HEK293 (cell line): ENCODE results near the gene LSM5.

Source experiments
- CTCF ChIA-PET: fragments of 350-600 bp; formaldehyde crosslinking; extraction: SDS; loops from one replicate; lab custom pipeline; 2021; ENCODE audit warnings: antibody characterized with exemption; lab: Yijun Ruan, JAX
- POLR2A ChIA-PET: fragments of 300-600 bp; formaldehyde crosslinking; extraction: SDS; loops from one replicate; lab custom pipeline; 2020; ENCODE audit warnings: antibody characterized with exemption, inconsistent platforms; lab: Yijun Ruan, JAX
- H3K27ac ChIP-seq: fragments of 200-500 bp; sonication (Bioruptor generic); 2 replicates; pipeline ENCODE4 v1.5.1; 2014; ENCODE audit warnings: low read depth, low read length, control low read depth, inconsistent platforms; ENCODE audit errors: extremely low read depth
- H3K36me3 ChIP-seq, 2 experiments: fragments of 200-500 bp in 1 of 2; sonication (Bioruptor generic) in 1 of 2; 1 replicate in 1 of 2; 2 replicates in 1 of 2; pipeline ENCODE4 v1.5.1; 2014 to 2017; ENCODE audit warnings: inconsistent platforms in 2 of 2, low read length in 2 of 2; ENCODE audit not compliant: control insufficient read depth in 2 of 2, insufficient read depth in 1 of 2
- H3K4me1 ChIP-seq: fragments of 200-500 bp; sonication (Bioruptor generic); 2 replicates; pipeline ENCODE4 v1.5.1; 2014; ENCODE audit warnings: mild to moderate bottlenecking, low read length, inconsistent platforms; ENCODE audit not compliant: control insufficient read depth, insufficient read depth
- H3K4me3 ChIP-seq: 2 replicates; pipeline ENCODE4 v1.5.1; 2011; ENCODE audit warnings: low read depth, mild to moderate bottlenecking, control low read depth, low read length, moderate library complexity
- H3K9me3 ChIP-seq: fragments of 200-500 bp; sonication (Bioruptor generic); 2 replicates; pipeline ENCODE4 v1.5.1; 2014; ENCODE audit warnings: low read depth, low read length, inconsistent platforms; ENCODE audit not compliant: control insufficient read depth, insufficient read depth
- KLF7 ChIP-seq: fragments of 450-650 bp; formaldehyde crosslinking; IDR thresholded peaks from 2 replicates; pipeline ENCODE4 v1.5.1; 2016; ENCODE audit warnings: missing biosample characterization, missing genetic modification characterization, borderline replicate concordance
- YY2 ChIP-seq: fragments of 450-650 bp; formaldehyde crosslinking; IDR thresholded peaks from 2 replicates; pipeline ENCODE4 v1.5.1; 2016; ENCODE audit warnings: missing biosample characterization, missing genetic modification characterization
- ZBTB17 ChIP-seq: fragments of 450-650 bp; formaldehyde crosslinking; IDR thresholded peaks from 2 replicates; pipeline ENCODE4 v1.5.1; 2016; ENCODE audit warnings: missing biosample characterization, missing genetic modification characterization
- ZBTB20 ChIP-seq: fragments of 450-650 bp; formaldehyde crosslinking; IDR thresholded peaks from 2 replicates; pipeline ENCODE4 v1.5.1; 2016; ENCODE audit warnings: missing biosample characterization, missing genetic modification characterization
- ZFP41 ChIP-seq: fragments of 450-650 bp; formaldehyde crosslinking; IDR thresholded peaks from 2 replicates; pipeline ENCODE4 v1.5.1; 2016; ENCODE audit warnings: missing biosample characterization, missing genetic modification characterization, borderline replicate concordance
- ZNF121 ChIP-seq: fragments of 450-650 bp; formaldehyde crosslinking; IDR thresholded peaks from 2 replicates; pipeline ENCODE4 v1.5.1; 2016; ENCODE audit warnings: missing biosample characterization, missing genetic modification characterization
- ZNF157 ChIP-seq: fragments of 450-650 bp; formaldehyde crosslinking; IDR thresholded peaks from 2 replicates; pipeline ENCODE4 v1.5.1; 2016; ENCODE audit warnings: missing biosample characterization, missing genetic modification characterization
- ZNF211 ChIP-seq: fragments of 450-650 bp; formaldehyde crosslinking; IDR thresholded peaks from 2 replicates; pipeline ENCODE4 v1.5.1; 2016; ENCODE audit warnings: low read depth, missing biosample characterization, missing genetic modification characterization
- ZNF24 ChIP-seq: fragments of 450-650 bp; formaldehyde crosslinking; IDR thresholded peaks from 2 replicates; pipeline ENCODE4 v1.5.1; 2016; ENCODE audit warnings: missing biosample characterization, missing genetic modification characterization
- ZNF248 ChIP-seq: fragments of 450-650 bp; formaldehyde crosslinking; IDR thresholded peaks from 2 replicates; pipeline ENCODE4 v1.5.1; 2017; ENCODE audit warnings: missing biosample characterization, missing genetic modification characterization
- ZNF274 ChIP-seq, 2 experiments: fragments of 200-500 bp in 1 of 2; fragments of 450-650 bp in 1 of 2; sonication (Bioruptor generic) in 1 of 2; formaldehyde crosslinking in 1 of 2; IDR thresholded peaks; 2 replicates each; pipeline versions ENCODE4 v1.5.1 to v1.6.1; 2014 to 2016; ENCODE audit warnings: borderline replicate concordance in 1 of 2, inconsistent platforms in 1 of 2, low read length in 1 of 2, missing biosample characterization in 1 of 2, missing genetic modification characterization in 1 of 2
- ZNF292 ChIP-seq: fragments of 450-650 bp; formaldehyde crosslinking; IDR thresholded peaks from 2 replicates; pipeline ENCODE4 v1.5.1; 2016; ENCODE audit warnings: low read depth, missing biosample characterization, missing genetic modification characterization, borderline replicate concordance
- ZNF350 ChIP-seq: fragments of 450-650 bp; formaldehyde crosslinking; IDR thresholded peaks from 2 replicates; pipeline ENCODE4 v1.5.0; 2017; ENCODE audit warnings: missing biosample characterization, mild to moderate bottlenecking, missing genetic modification characterization
- ZNF37A ChIP-seq: fragments of 450-650 bp; IDR thresholded peaks from 2 replicates; pipeline ENCODE4 v1.5.1; 2018; ENCODE audit warnings: missing biosample characterization, missing genetic modification characterization
- ZNF433 ChIP-seq: fragments of 450-650 bp; formaldehyde crosslinking; IDR thresholded peaks from 2 replicates; pipeline ENCODE4 v1.5.1; 2016; ENCODE audit warnings: missing biosample characterization, missing genetic modification characterization, low read depth
- ZNF510 ChIP-seq: fragments of 450-650 bp; formaldehyde crosslinking; IDR thresholded peaks from 2 replicates; pipeline ENCODE4 v1.5.1; 2018; ENCODE audit warnings: mild to moderate bottlenecking, missing genetic modification characterization, missing biosample characterization; ENCODE audit not compliant: insufficient replicate concordance
- ZNF560 ChIP-seq: fragments of 450-650 bp; formaldehyde crosslinking; IDR thresholded peaks from 2 replicates; pipeline ENCODE4 v1.5.1; 2017; ENCODE audit warnings: missing biosample characterization, missing genetic modification characterization, borderline replicate concordance
- ZNF585B ChIP-seq: fragments of 450-650 bp; formaldehyde crosslinking; IDR thresholded peaks from 2 replicates; pipeline ENCODE4 v1.5.1; 2016; ENCODE audit warnings: missing biosample characterization, missing genetic modification characterization
- ZNF624 ChIP-seq: fragments of 450-650 bp; formaldehyde crosslinking; IDR thresholded peaks from 2 replicates; pipeline ENCODE4 v1.5.1; 2017; ENCODE audit warnings: missing biosample characterization, missing genetic modification characterization
- ZNF677 ChIP-seq: fragments of 450-650 bp; IDR thresholded peaks from 2 replicates; pipeline ENCODE4 v1.5.0; 2018; ENCODE audit warnings: missing biosample characterization, mild to moderate bottlenecking, missing genetic modification characterization, moderate library complexity
- ZXDB ChIP-seq: fragments of 450-650 bp; formaldehyde crosslinking; IDR thresholded peaks from 2 replicates; pipeline ENCODE4 v1.5.1; 2016; ENCODE audit warnings: missing biosample characterization, missing genetic modification characterization
- TF ChIP-seq, protein P1 (sequence below): fragments of 450-650 bp; IDR thresholded peaks from 2 replicates; pipeline ENCODE4 v1.5.1; 2018; ENCODE audit warnings: missing biosample characterization, missing genetic modification characterization
- TF ChIP-seq, protein P2 (sequence below): fragments of 450-650 bp; formaldehyde crosslinking; IDR thresholded peaks from 2 replicates; pipeline ENCODE4 v1.5.1; 2016; ENCODE audit warnings: missing biosample characterization, missing genetic modification characterization
- TF ChIP-seq, protein P3 (sequence below): fragments of 450-650 bp; formaldehyde crosslinking; IDR thresholded peaks from 2 replicates; pipeline ENCODE4 v1.5.1; 2017; ENCODE audit warnings: missing biosample characterization, missing genetic modification characterization

Gene LSM5

DNA sequence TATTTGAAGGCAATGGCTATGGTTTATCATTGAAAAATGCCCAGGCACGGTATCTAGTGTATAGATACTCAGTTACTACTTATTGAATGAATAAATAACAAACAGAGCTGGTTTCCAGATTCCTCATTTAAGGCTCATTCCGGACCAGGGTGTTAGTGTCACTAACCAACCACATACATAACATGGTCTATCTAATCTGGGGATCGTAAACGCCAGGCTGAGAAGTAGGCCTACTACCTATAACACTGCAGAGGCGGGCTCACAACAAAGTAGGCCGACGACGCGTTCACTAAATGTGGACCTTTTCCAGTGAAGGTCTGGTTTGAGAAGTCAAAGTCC lies 423 bp downstream of the LSM5 start:
- POLR2A ChIA-PET = interaction anchor here (0.6 to 1.2 kb wide), 3 partner anchors 16 to 1863 kb away, joined by 3 to 4 read pairs (median 3); partner anchors contain the start of gene RP9
- H3K27ac ChIP-seq = peak overlapping the region; percentile 71
- peaks cover 3% of the 10 kb centered on the region; the same call in 1 of the 2 replicates for H3K4me1 ChIP-seq
- peak overlapping the region; percentile 87 for H3K4me3 ChIP-seq
- H3K9me3 ChIP-seq = no peaks in the 10 kb centered on the region
- H3K36me3 ChIP-seq = peaks cover 32 to 34% of the 10 kb centered on the region in 2 experiments
- no peak for TF ChIP-seq ZNF624 (tag by site-specific recombination)
- CTCF ChIA-PET = interaction anchor here (0.7 to 2.5 kb wide), 3 partner anchors 10 to 280 kb away, joined by 7 to 14 read pairs (median 7); no protein-coding TSS in a partner anchor

DNA sequence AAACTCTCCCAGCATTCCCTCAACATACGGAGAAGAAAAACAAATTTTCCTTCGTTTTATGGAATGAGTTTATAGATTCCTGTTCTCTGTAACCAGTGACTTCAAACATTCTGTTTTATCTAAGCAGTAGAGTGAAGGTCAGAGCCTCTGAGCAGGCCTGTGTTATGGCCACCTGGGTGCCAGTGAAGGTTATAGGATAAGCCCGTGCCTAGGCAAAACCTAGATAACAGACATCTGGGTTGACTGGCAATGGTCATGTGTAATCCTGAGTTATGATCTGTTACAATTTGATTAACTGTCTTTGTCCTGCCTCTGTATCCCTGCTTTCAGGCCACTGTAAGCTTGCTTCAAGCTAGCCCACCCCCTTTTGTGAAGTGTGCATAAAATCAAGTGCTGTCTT lies 8.3 kb downstream of the LSM5 start:
- no peak for TF ChIP-seq ZBTB20 (tag by site-specific recombination)
- no peak for TF ChIP-seq ZNF585B (tag by site-specific recombination)
- TF ChIP-seq, protein P1, sequence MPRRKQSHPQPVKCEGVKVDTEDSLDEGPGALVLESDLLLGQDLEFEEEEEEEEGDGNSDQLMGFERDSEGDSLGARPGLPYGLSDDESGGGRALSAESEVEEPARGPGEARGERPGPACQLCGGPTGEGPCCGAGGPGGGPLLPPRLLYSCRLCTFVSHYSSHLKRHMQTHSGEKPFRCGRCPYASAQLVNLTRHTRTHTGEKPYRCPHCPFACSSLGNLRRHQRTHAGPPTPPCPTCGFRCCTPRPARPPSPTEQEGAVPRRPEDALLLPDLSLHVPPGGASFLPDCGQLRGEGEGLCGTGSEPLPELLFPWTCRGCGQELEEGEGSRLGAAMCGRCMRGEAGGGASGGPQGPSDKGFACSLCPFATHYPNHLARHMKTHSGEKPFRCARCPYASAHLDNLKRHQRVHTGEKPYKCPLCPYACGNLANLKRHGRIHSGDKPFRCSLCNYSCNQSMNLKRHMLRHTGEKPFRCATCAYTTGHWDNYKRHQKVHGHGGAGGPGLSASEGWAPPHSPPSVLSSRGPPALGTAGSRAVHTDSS = no peak
- TF ChIP-seq ZBTB17 (tag by site-specific recombination) = no peak
- no peak for TF ChIP-seq YY2 (tag by site-specific recombination)
- TF ChIP-seq ZNF350 = no peak
- TF ChIP-seq ZFP41 = no peak
- TF ChIP-seq ZNF624 (tag by site-specific recombination) = no peak
- no peak for TF ChIP-seq ZNF433 (tag by site-specific recombination)
- CTCF ChIA-PET = interaction anchor here (1.1 kb wide), 1 partner anchor 269 kb away, joined by 3 read pairs; no protein-coding TSS in a partner anchor

DNA sequence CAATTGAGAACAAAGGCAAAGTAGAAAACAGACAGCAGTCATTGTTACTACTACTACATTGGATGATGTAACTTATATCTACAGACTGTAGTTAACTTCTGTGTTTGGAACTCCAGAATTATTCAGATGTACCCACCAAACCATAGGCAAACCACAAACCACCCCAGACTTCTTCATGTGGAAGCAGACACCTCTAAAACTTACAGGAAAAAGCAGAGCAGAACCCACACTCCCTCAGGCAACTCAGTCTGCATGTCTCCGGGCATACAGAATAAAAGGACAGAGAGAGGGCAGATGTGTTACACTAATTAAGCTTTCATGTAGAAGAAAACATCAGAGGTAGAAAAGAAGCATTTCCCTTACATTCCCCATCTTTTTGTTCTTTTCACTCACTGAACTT lies 9.0 kb downstream of the LSM5 start:
- ChIA-PET POLR2A (no interaction called here), CTCF (interaction anchor here (2.7 to 3.1 kb wide), 2 partner anchors 269 to 274 kb away, joined by 30 to 52 read pairs; no protein-coding TSS in a partner anchor)
- Histone ChIP-seq H3K27ac (no peak overlapping the region), H3K36me3 (peaks cover 8 to 9% of the 10 kb centered on the region in 2 experiments), H3K4me3 (no peak overlapping the region)
- no peak for TF ChIP-seq ZNF121 (tag by site-specific recombination)
- no peak for TF ChIP-seq ZNF677 (tag by site-specific recombination)
- TF ChIP-seq, protein P2, sequence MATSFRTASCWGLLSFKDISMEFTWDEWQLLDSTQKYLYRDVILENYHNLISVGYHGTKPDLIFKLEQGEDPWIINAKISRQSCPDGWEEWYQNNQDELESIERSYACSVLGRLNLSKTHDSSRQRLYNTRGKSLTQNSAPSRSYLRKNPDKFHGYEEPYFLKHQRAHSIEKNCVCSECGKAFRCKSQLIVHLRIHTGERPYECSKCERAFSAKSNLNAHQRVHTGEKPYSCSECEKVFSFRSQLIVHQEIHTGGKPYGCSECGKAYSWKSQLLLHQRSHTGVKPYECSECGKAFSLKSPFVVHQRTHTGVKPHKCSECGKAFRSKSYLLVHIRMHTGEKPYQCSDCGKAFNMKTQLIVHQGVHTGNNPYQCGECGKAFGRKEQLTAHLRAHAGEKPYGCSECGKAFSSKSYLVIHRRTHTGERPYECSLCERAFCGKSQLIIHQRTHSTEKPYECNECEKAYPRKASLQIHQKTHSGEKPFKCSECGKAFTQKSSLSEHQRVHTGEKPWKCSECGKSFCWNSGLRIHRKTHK = no peak
- TF ChIP-seq, all 188 proteins: peak for 0
- Histone ChIP-seq H3K4me1 (no peaks in the 10 kb centered on the region), H3K9me3 (no peaks in the 10 kb centered on the region)

More for the DNA sequence above, 8.3 kb downstream of the LSM5 start:
- POLR2A ChIA-PET = no interaction called here
- no peaks in the 10 kb centered on the region for H3K9me3 ChIP-seq
- H3K36me3 ChIP-seq = peaks cover 15 to 16% of the 10 kb centered on the region in 2 experiments
- H3K27ac ChIP-seq = no peak overlapping the region
- no peak overlapping the region for H3K4me3 ChIP-seq
- H3K4me1 ChIP-seq = no peaks in the 10 kb centered on the region

DNA sequence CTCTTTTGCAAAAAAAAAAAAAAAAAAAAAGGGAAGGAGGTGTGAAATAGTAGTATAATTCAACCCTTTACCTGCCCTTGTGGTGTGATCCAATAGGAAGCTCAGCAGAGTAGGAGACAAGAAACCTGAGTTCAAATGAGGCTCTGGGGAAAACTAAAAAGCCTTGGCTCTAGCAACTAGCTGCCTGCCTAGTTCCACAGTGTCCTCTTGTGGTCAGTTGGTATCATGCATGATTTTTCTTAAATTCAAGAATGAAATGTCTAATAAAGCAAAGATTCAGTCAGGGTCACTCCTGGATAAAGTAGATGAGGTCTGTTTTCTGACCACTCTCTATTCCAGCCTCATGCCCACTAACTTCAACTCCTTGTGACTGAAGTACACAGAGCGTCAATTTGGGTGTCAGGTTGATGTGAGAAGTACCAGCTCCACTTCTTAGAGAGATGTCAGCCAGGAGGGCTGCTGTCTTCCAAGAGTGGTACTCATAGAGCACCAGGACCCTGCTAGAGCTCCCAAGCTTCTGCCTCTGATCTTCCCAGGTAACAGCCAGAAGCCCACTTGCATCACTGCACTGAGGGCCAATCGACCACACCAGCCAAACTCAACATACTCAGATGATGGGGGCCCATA lies 10.5 kb downstream of the LSM5 start:
- Histone ChIP-seq H3K4me3 (no peak overlapping the region), H3K9me3 (no peaks in the 10 kb centered on the region), H3K36me3 (peaks cover 0 to under 1% of the 10 kb centered on the region in 2 experiments; a peak in 2 of 3 replicates), H3K4me1 (no peaks in the 10 kb centered on the region), H3K27ac (no peak overlapping the region)
- CTCF ChIA-PET = interaction anchor here (0.5 to 3.1 kb wide), 35 partner anchors 9 to 1501 kb away, joined by 3 to 52 read pairs (median 3); partner anchors contain the start of gene LSM5
- POLR2A ChIA-PET = no interaction called here
- TF ChIP-seq ZXDB = no peak
- no peak for TF ChIP-seq ZNF510 (tag by site-specific recombination)
- no peak for TF ChIP-seq ZNF157 (tag by site-specific recombination)
- TF ChIP-seq KLF7 (tag by site-specific recombination) = no peak
- TF ChIP-seq ZNF211 (tag by site-specific recombination) = no peak
- TF ChIP-seq ZNF248 = no peak
- TF ChIP-seq, protein P3, sequence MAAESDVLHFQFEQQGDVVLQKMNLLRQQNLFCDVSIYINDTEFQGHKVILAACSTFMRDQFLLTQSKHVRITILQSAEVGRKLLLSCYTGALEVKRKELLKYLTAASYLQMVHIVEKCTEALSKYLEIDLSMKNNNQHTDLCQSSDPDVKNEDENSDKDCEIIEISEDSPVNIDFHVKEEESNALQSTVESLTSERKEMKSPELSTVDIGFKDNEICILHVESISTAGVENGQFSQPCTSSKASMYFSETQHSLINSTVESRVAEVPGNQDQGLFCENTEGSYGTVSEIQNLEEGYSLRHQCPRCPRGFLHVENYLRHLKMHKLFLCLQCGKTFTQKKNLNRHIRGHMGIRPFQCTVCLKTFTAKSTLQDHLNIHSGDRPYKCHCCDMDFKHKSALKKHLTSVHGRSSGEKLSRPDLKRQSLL (tag by site-specific recombination) = peak; percentile 35; the same call in 1 of the 2 replicates
- no peak for TF ChIP-seq ZNF292 (tag by site-specific recombination)
- TF ChIP-seq ZNF274 (IDR thresholded peaks at IDR 0.05; ENCODE audit: low read length) = no peak
- no peak for TF ChIP-seq ZNF274 (tag by site-specific recombination; IDR thresholded peaks at IDR 0.05; ENCODE audit: borderline replicate concordance)
- TF ChIP-seq YY2 (tag by site-specific recombination) = no peak
- TF ChIP-seq ZNF37A (tag by site-specific recombination) = no peak
- no peak for TF ChIP-seq ZNF24
- TF ChIP-seq ZNF560 (tag by site-specific recombination) = no peak
